NCI-H146 (cell line): Measurements from ENCODE around the gene ATP6V0E2.
"Not testable (repeated sequence)": the region's sequence is repeated elsewhere in the genome, so short reads cannot be mapped to it uniquely, and the experiment has no call there.

Experiments used
- DNase-seq: peaks from one replicate; lab custom pipeline; 2025; lab: John Stamatoyannopoulos, UW

Gene ATP6V0E2

DNA sequence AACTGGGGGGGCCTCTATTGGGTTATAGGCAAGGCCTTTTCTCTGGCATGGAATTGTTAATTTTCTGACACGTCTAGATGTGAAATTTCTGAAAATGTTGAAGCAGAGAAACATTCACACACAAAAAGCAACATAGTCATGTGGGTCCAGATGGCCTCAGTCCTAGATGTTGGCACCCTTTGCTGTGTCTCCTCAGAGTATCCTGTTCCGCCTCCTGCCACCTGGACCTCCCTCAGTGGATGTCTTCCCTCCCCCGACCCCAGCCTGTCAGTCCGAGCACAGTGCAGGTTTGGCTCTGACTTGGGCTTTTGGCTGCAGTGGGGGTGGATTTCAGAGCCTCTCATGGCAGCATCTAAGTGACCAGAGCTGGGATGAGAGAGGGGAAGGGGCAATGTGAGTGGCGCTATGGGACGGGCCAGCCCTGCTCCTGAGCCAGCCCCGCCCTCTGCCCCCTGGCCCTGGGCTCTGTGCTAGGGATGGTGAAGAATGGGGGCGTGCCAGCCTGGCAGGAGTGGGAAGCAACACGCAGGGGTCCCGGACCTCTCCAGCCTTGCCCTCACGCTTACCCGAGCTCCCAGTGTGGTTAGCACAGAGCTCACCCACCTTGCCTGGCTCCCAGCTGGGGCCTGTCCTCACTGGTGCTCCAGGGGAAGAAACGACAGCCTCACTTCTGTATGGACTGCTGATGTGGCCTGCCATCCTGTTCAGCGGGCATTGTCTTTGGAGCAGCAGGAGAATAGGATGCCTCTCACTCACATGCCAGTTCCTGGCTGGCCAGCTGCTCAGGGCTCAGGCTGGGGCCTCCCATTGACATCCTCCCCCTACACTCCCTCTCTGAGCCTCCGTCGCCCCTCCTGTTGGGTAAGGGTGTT, 6.2 kb downstream of the ATP6V0E2 start:
- DNase-seq: no peak

DNA sequence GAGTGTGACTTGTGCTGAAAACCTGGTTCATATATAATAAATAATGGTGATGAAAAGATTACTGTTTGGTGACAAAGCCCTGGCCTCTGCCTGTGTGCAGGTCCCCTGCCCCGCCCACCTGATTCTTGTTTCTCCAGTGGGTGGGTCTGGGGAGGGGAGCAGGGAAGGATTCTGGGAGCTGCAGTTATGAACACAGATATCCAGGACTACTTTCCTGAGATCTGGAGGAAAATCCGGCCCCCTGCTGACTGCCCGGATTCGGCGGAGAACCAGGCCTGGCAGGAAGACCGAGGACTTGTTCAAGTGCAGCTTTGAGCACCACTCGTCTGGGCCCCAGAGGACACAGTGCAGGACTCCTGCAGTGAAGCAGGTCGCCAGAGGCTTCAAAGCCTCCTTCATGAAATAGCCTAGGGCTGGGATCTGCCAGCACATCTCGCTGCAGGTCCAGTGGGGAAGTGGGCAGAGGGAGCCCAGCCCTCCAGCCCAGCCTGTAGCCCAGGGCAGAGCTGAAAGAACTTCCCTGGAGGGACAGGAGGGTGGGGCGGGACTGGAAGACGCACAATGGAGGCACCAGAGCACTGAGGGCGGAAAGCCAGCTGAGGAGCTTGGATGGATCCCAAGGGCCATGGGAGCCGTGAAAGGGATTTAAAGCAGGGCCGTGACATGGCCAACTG, 7.0 kb downstream of the ATP6V0E2 start:
- no peak for DNase-seq

DNA sequence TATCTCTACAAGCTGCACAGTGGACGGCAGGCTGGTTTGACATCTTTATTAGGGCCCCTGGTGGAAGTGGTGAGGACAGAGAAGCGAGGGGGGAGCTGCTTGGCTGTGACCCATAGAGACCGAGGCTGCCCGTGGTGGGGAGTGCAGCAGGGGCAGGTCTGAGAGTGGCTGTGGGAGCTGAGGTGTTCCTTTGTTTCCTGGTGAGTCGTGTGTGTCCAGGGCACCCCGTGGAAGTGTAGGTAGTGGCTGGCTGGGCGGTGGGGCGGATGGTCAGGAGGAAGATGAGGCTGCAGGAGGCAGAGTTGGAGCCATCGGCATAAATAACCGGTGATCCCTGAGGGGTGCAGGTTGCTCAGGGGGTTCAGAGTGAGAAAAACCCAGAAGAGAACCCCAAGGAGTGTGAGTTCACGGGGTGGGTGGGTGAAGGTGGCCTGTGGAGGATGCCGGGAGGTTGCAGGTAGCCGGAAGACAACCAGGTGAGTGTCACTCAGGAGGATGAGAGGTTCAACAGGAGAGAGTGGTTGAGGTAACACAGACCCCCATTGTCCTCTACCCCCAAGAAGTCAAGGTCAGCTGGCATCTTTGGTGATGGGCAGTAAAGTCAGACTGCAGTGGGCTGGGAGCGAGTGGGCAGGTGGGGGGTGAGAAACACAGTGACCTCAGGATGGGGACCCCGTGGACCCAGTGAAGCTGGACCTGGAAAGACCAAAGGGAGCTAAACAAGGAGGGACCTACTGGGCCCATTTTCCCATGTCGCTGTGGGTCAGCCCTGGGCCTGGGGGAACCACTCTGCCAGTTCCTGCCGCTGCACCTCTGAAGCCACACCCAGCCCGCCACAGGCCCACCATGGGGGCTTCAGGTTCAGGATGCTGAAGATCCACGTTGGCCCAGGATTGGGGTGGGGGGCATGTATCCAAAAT, 7.8 kb downstream of the ATP6V0E2 start:
- DNase-seq: no peak

DNA sequence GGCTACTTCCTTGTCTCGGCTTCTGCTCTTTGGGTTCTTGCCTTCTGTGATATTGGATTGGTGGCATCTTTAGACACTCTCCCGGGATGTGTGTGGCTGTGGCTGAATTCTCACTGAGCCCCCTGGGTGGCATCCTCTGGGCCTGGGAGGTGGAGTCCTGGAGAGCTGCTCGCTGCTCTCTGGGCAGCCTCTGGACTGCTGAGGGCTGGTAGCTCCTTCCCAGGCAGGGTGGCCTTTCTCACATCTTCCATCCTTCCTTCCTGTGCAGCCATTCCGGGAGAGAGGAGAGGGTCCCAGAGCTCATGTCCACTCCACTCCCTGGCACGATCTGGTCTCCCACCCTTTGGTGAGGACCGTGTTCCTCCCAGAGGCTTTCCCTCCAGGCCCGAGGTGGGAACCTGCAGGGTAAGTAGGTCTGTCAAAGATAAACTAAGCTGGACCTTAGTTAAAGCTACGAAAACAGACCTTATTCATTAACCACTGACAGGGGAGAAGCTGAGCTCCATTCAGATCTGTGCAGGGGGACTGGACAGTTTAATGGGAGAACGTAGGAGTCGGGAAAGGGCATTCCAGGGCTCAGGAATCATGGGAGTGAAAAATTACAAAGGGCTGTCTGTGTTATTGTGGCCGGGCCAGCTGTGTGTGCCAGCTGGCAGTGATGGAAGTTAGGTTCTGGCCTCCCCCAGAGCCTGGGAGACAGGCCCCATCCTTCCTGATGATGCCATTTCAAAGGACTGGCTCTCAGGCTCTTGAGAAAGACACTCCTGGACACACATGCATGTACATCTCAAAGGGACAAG, 8.7 kb downstream of the ATP6V0E2 start:
- DNase-seq: no peak

DNA sequence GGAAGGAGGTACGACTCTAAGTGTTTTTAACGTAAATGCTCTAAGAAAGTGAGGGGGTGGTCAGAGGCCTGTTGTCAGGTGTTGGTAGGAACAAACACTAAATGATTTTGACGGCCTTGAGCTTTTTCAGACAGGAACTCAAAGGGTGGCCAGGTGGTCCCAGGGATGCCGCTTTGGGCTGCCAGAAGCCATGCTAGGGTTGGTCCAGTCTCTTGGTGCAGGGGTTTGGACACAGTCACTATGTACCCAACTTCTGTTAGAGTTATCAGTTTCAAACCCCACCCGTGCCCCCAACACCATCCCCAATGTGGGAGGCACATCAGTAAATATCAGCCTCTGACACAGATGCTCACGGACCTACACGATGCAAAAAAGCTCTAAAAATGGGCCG, 9.3 kb downstream of the ATP6V0E2 start:
- DNase-seq: no peak

DNA sequence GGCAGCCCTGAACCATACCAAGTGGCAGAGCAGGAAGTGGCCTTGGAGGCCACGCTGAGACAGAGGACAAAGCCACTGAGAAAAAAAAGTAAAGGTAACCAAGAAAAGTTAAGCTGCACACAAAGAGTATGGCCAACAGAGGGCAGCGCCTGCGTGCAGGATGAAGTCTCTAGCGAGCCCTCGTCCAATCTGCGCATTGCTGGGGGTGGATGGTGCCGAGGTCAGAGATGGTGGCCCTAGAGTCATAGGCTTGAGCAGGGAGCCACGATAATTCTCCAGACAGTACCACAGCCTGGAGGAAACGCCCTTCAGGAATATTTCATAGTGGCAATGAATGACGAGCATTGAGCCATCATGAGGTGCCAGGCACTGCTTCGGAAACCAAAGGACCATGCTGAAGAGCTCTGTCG, 9.7 kb downstream of the ATP6V0E2 start:
- peak; percentile 54 for DNase-seq

DNA sequence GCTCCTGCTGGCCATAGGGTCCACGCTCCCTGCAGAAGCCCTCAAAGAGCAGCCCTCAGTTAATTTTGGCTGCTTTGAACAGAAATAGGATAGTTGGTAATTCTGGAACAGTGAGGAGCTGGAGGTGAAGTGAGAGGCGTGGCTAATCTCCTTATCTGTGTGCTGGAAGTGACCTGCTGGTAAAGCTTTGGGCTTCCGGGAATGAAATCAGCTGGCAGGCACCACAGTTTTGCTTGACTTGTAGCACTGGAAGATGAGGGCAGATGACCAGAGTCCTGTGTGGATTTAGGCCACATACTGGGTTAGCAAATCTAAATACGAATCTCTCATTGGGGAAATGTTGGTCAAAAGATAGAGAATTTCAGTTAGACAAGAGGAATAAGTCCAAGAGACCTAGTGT, 10.2 kb downstream of the ATP6V0E2 start:
- DNase-seq: no peak

DNA sequence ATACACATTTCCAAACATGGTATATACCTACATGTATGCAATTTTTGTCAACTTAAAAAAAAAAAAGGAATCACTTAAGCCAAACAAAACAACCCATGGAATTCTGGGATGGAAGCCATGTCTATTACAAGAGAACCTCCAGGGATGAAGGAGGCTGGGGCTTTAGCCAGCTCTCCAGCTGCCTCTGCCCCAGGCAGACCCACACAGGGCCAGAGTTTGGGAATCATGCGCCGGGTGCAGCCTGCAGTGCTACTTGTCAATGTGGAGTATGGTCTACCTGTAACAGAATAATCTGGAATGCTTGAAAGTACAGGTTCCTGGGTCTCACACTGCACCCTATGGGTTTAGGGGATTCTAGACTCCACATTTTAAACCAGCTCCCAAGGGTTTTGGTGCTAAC, 10.8 kb downstream of the ATP6V0E2 start:
- no peak for DNase-seq

DNA sequence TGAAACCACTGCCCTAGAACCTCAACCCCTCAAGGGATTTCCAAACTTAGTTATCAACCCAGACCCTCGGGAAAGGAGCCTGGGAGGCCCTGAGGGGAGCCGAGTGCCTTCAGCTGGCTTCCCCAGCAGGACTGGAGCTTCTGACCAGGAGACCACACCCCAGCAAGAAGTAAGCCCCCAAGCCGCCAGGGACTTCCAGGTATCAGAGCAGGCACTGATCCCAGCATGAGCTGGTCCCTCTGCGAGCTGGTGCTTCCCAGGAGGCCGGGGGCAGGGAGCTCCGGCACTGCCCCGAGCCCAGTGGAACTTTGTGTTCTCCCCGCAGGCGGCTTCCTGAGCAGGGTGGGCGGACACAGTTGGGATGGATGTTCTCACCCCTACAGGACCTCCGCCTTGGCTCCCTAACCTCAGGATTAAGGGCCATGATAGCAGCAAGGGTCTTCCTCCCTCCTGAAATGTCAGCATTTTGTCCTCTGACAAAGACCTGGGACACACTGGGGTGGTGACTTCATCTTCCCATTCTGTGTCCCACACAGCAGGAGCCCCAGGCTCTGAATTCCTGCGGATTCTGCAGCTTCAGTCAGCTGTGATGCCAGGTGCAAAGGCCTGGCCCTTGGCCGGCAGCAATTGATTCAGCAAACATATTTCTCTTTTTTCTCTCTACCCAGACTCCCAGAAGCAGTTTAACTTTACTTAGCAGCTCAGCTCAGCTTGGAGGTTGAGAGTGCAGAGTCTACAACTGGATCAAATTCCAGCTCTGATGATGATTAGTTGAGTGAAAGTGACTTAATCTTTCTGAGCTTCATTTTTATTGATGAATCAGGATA, 11.6 kb downstream of the ATP6V0E2 start:
- DNase-seq: peak; percentile 55

DNA sequence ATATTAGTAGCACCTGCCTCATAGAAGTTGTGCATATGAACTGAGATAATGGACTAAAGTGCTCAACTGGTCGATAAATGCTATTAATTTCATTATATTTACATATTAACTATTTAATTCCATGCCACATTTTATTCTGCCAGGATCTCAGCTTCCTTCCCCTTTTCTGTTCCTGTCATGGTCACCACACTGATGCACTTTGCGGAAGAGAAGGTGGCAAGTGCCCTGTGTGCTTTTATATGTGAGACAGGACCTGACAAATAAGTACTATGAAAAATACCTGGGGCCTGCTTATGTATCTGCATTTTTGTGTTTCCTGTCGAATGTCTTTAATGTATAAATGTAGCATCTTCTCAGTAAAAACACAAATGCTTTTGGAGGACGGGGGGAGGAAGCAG, 12.2 kb downstream of the ATP6V0E2 start:
- no peak for DNase-seq

DNA sequence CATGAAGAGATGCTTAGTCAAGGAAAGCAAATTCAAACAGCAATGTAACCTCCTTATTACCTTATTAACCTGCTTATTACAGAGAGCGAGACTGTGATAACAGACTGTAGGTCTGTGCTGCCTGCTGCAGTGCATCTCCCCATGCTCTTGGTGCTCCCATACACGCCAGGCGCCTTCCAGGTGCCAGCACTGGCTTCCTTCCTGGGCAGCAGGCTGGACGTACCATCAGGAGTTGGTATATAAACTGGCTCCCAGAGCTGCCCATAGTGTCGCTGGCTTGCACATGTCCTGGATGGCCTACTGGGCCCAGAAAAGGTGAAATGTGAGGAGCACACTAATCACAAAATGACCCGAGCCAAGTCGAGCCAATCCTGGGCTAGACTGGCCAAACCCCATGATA, 13.5 kb downstream of the ATP6V0E2 start:
- DNase-seq: no peak

DNA sequence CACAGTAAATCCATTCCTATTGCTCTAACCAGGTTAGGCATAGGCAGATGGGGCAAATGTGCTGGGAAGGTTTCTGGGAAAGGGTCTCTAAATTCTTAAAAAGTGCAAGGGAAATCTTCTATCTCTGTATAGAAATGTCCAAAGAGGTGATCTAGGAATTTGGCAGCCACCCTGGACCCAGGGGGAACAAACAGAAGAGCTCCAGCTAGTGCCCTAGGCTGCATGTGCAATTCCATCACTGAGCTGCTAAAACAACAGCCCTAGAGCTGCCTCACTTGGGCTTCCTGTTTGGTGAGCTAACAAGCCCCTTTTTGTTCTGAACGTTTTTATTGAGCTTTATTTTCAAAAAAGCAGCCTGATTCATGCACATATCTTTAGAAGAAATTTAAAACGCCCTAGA, 16.9 kb downstream of the ATP6V0E2 start:
- DNase-seq: not testable (repeated sequence)

DNA sequence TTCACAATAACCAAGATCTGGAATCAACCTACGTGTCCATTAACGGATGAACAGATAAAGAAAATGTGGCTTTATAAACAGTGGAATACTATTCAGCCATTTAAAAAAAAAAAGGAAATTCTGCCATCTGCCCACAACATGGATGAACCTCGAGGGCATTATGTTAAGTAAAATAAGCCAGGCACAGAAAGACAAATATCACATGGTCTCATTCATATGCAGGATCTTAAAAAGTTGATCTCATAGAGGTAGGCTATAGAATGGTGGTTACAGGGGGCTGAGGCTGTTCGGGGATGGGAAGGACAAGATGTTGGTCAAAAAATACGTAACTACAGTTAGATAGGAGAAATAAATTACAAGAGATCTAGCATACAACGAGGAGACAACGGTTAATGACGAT, 21.2 kb downstream of the ATP6V0E2 start:
- DNase-seq: not testable (repeated sequence)

DNA sequence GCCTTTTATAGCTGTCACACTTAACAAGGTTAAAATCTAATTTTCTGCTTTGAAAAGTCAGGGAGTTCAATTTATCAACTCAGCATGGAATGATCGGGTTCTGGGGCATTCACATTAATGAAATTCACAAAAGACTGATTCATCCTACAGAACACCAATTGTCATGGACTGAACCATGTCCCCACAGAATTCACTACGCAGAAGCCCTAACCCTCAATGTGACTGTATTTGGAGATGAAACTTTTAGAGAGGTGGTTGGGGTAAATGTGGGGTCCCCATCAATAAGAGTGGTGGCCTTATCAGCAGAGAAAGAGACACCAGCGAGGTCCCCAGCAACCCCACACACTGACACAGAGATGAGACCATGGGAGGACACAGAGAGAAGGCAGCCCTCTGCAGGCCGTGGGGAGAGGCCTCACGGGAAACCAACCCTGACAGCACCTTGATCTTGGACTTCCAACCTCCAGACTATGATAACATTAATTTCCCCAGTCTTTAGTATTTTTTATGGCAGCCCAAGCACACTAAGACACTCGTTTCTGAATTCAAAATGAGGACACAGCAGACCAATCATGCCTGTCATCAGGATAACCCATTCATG, 34.1 kb downstream of the ATP6V0E2 start:
- not testable (repeated sequence) for DNase-seq

DNA sequence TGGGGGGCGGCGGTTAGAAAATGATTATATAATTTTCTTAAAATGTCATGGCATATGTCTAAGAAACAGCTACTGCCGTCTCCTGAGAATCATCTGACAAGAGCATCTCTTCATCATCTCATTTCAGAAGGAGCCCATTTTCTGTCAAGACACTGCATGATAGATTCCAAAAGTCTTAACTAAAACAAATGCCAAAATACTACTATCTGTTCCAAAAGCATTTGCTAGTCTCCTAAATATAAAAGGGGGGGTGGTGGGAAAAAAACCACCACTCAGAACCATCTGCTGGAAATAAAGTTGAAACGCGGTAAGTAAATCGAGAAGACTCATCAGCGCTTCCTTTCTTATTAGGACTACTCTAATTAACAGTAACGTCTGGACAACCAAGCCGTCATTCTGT, 36.5 kb downstream of the ATP6V0E2 start:
- DNase-seq: not testable (repeated sequence)

DNA sequence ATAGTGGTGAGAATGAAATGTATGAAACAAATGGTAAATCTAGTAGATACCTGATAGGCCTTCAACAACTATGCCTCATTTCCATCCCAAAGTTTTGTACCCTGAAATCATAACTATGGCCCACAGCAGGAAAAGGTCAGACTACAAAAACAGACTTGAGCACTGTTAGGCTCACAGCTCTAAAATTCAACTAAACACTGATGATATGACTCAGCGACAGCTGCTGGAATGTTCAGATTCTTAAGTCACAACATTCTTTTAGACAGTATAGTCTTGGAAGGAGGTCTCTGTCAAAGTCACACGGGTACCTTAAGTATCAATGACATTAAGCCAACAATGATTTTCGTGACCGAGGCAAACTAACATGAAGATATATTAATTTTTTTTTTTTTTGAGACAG, 38.4 kb downstream of the ATP6V0E2 start:
- DNase-seq: not testable (repeated sequence)

DNA sequence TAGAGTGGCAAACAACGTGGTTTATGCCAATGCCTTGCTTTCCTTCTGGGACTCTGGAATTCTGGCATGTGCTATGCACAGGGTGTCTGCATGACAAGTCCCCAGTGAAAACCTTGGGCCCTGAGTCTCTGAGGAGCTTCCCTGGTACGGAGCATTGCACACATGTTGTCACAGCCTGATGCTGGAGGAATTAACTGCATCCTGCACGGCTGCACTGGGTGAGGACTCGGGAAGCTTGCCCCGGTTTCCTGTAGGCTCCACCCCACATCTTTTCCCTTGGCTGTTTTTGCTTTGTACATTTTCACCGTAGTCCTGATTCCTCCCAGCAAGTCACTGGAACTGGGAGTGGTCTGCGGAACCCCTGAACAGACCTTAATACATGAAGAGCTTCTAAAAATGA, 52.6 kb downstream of the ATP6V0E2 start:
- DNase-seq: not testable (repeated sequence)
